ENCODE results near the gene C11orf86. TPM values are rescaled to one million over a fixed set of nuclear protein-coding genes. Genes with fewer than 3 reads are reported as not detected.

The C11orf86 gene
- total RNA-seq (ENCODE audit: low replicate concordance), result not detected in 2 replicates

GRCh38 chr11:66974724-66975404 lies at the start of gene C11orf86:
TSS of gene C11orf86 (plus strand) at chr11:66975304. CDS start at chr11:66975363, 59 bp downstream.

DNA sequence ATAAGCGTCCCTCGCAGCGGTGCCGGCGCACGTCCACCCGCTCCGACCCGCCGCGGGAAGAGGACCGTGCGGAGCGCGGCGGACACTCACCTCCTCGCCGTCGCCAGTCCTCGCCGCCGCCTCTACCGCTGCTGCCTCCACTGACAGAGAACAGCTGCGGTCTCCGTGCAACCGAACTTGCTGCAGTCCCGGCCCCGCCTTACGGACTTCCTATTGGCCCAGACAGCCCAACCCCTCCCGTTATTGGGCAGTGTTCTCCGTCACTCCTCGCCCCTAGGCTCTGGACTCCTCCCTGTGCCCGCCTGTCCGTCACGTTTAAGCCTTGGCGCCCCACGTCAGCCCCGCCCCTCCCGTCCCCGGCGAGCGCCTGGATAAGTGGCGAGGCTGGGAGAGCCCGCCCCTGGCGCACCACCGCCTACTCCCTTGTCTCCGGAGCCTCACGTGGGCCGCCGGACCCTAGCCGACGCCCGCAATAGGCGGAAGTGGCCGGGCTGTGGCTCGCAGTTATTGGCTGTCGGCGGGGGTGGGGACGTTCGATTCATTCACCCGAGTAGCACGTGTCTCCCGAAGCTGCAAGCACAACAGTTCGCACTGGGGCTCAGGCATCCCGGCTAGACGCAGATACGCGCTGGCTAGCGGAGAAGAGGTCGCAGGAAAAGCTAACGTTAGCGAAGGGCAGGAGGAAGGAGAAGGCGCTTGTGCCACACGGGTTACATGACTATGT lies 16.7 kb upstream of the C11orf86 start, which contains the start of gene PC:
Gene PC (minus strand): TSS at position 152 of the 724 bp plus-strand sequence. CDS start 86,224 bp downstream, outside the sequence.

DNA sequence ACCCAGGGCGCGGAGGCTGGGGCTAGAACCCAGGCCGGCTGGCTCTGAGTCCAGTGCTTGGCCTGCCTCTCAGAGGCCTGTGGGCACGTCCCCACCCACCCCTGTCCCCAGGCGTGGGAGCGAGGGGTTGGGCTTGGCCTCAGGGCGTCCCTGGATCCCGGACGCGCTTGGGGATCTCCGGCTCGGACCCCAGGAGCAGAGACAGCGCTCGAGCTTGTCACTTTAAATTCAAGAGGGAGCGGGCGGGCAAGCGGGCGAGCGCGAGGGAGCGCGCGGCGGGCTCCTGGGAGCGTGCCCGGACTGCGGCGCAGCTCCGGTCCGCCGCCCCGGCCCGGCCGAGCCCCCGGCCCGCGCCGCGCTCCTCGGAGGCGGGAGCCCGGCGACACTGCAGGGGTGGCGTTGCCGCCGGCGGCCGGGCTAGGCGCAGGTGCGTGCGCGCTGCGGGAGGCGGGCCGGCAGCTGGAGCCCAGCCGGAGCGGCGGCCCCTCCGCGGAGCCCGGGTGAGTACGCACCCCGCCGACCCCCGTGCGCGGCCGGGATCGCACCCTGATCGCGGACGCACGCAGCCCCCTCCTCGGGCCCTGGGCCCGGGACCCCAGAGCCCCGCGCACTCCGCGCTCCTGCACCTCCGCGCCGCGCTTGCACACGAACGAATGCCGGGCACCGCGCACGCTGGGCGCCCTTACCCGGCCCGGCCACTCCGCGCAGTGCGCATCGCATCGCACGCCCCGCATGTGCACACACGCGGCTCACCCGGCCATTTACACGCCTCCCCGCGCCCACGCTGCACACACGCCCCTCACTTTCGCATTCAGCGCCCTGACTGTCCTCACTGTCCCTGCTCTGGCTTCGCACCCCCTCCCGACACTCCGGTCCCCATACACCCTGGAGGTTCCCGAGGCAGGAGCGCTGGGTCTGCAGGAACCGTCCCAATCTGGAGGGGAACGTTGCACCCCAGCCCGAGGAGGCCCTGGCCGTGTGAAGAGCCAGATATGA lies 48.2 kb downstream of the C11orf86 start, which contains the start of gene SYT12:
Gene SYT12 (plus strand): TSS at position 174 of the 996 bp plus-strand sequence. CDS start 7,011 bp downstream, outside the sequence.

Other genes starting within 250 kb of the C11orf86 start
- gene SPTBN2, start 246.1 kb upstream of the C11orf86 start, total RNA-seq (ENCODE audit: low replicate concordance), result 0.94 and 9.2 TPM in 2 replicates
- gene RCE1, start 131.9 kb upstream of the C11orf86 start, total RNA-seq (ENCODE audit: low replicate concordance), result 4.2 and 10.4 TPM in 2 replicates
- gene LRFN4, start 118.2 kb upstream of the C11orf86 start, total RNA-seq (ENCODE audit: low replicate concordance), result 5.3 and 12.9 TPM in 2 replicates
- gene PC, start 16.9 kb upstream of the C11orf86 start, total RNA-seq (ENCODE audit: low replicate concordance), result 9.3 and 14.7 TPM in 2 replicates
- 0.23 and 0.83 TPM in 2 replicates for gene SYT12, start 47.8 kb downstream of the C11orf86 start, total RNA-seq (ENCODE audit: low replicate concordance)
- gene RHOD, start 81.5 kb downstream of the C11orf86 start, total RNA-seq (ENCODE audit: low replicate concordance), result 11.8 and 19.6 TPM in 2 replicates
- 25.2 and 44.6 TPM in 2 replicates for gene KDM2A, start 144.0 kb downstream of the C11orf86 start, total RNA-seq (ENCODE audit: low replicate concordance)

All from smooth muscle cell of the coronary artery (primary cell).